K562 (cell line): ENCODE data around the gene HOXD9. TPM values are rescaled to one million over a fixed set of nuclear protein-coding genes. Genes with fewer than 3 reads are reported as not detected.

ENCODE experiments used
- ATAC-seq: fragments of 200-7000 bp; cut with Tn5 transposase; 3 replicates; pipeline ENCODE4 v1.9.1; 2020; ENCODE audit warnings: moderate library complexity
- BruUV-seq: library from RNA; stranded (reverse); fragments of 400-500 nt; replicated peaks from 2 replicates; lab custom pipeline; 2021; lab: Mats Ljungman, UMichigan
- CTCF ChIA-PET: fragments of 300-600 bp; formaldehyde crosslinking; extraction: SDS; loops from one replicate; lab custom pipeline; 2021; ENCODE audit warnings: low intra/inter-chr PET ratio; lab: Yijun Ruan, JAX
- POLR2A ChIA-PET: fragments of 300-600, 350-650 bp; sonication (Branson Sonifier 250); formaldehyde crosslinking; extraction: SDS; loops from one replicate; lab custom pipeline; 2021; ENCODE audit warnings: antibody characterized with exemption, inconsistent platforms; lab: Yijun Ruan, JAX
- DNase-seq, 4 experiments: peaks; one replicate each; pipeline versions ENCODE4 v3.0.0 to v3.0.0-alpha.2; 2011 to 2018; ENCODE audit warnings: low spot score in 3 of 4, mixed read lengths in 3 of 4; ENCODE audit errors: extremely low read depth in 1 of 4
- FAIRE-seq: peaks from 2 replicates; lab custom pipeline; 2011; peaks lifted over from hg19 to GRCh38; lab: Jason Lieb, UNC
- H2AFZ ChIP-seq: 2 replicates; pipeline ENCODE4 v1.6.0; 2011; ENCODE audit warnings: low read depth, low read length, control low read depth, inconsistent platforms
- H3K27ac ChIP-seq: fragments of 200-600 bp; 3 replicates; pipeline ENCODE4 v1.8.0; 2011; ENCODE audit warnings: low read depth, mild to moderate bottlenecking, control low read depth, inconsistent platforms, low read length, moderate library complexity, mixed read lengths; ENCODE audit errors: extremely low read depth
- H3K27me3 ChIP-seq, 2 experiments: fragments of 300-600 bp in 1 of 2; 2 replicates in 1 of 2; 3 replicates in 1 of 2; pipeline versions ENCODE4 v1.6.0 to v1.8.0; 2011; ENCODE audit warnings: inconsistent platforms in 2 of 2, low read length in 2 of 2, mild to moderate bottlenecking in 1 of 2, mixed read lengths in 1 of 2, moderate library complexity in 1 of 2; ENCODE audit not compliant: control insufficient read depth in 2 of 2, insufficient read depth in 2 of 2
- H3K36me3 ChIP-seq: fragments of 300-600 bp; 3 replicates; pipeline ENCODE4 v1.8.0; 2011; ENCODE audit warnings: mild to moderate bottlenecking, low read length, inconsistent platforms; ENCODE audit not compliant: control insufficient read depth, insufficient read depth
- H3K4me1 ChIP-seq, 2 experiments: fragments of 200-600 bp in 1 of 2; replicated peaks in 1 of 2; 2 replicates in 1 of 2; 3 replicates in 1 of 2; pipeline versions ENCODE4 v1.5.1 to v1.8.0; 2011; ENCODE audit warnings: inconsistent platforms in 2 of 2, low read length in 2 of 2, mild to moderate bottlenecking in 1 of 2, mixed read lengths in 1 of 2, moderate library complexity in 1 of 2; ENCODE audit not compliant: control insufficient read depth in 2 of 2, insufficient read depth in 2 of 2
- H3K4me2 ChIP-seq: 2 replicates; pipeline ENCODE4 v1.6.1; 2011; ENCODE audit warnings: low read length, control low read depth, inconsistent platforms, mixed read lengths; ENCODE audit not compliant: insufficient read depth
- H3K4me3 ChIP-seq: fragments of 200-600 bp; sonication (generic), shearing (Covaris generic); 2 replicates; pipeline ENCODE4 v1.5.1; 2016; ENCODE audit warnings: control low read depth, inconsistent platforms
- H3K79me2 ChIP-seq: fragments of 200-600 bp; 3 replicates; pipeline ENCODE4 v1.8.0; 2011; ENCODE audit warnings: low read length, inconsistent platforms; ENCODE audit not compliant: control insufficient read depth, insufficient read depth
- H3K9ac ChIP-seq, 2 experiments: 2 replicates each; pipeline versions ENCODE4 v1.6.0 to v1.6.1; 2011; ENCODE audit warnings: low read depth in 2 of 2, low read length in 2 of 2, control low read depth in 1 of 2, inconsistent platforms in 1 of 2, mild to moderate bottlenecking in 1 of 2, mixed read lengths in 1 of 2; ENCODE audit not compliant: insufficient read depth in 1 of 2
- H3K9me1 ChIP-seq: one replicate; pipeline ENCODE4 v1.6.0; 2011; ENCODE audit warnings: inconsistent platforms, mild to moderate bottlenecking, low read length, moderate library complexity; ENCODE audit not compliant: control insufficient read depth, insufficient read depth
- H3K9me3 ChIP-seq: replicated peaks from 2 replicates; pipeline ENCODE4 v1.5.1; 2011; ENCODE audit warnings: low read depth, low read length, inconsistent platforms; ENCODE audit not compliant: control insufficient read depth, insufficient read depth
- H4K20me1 ChIP-seq: replicated peaks from 2 replicates; pipeline ENCODE4 v1.6.1; 2011; ENCODE audit warnings: low read length, inconsistent platforms, mixed read lengths; ENCODE audit not compliant: control insufficient read depth, insufficient read depth
- CHCHD3 ChIP-seq: fragments of 250-450 bp; sonication (Bioruptor Pico); IDR thresholded peaks from 2 replicates; pipeline ENCODE4 v2.1.2; 2022; ENCODE audit warnings: mild to moderate bottlenecking
- COPS2 ChIP-seq: fragments of 450-650 bp; conservative IDR thresholded peaks from 2 replicates; pipeline ENCODE4 v1.6.1; 2016; ENCODE audit warnings: mild to moderate bottlenecking, moderate library complexity
- ESRRB ChIP-seq: fragments of 250-450 bp; sonication (Bioruptor Pico); IDR thresholded peaks from 2 replicates; pipeline ENCODE4 v1.5.0; 2020; ENCODE audit warnings: mild to moderate bottlenecking, moderate library complexity, borderline replicate concordance
- GATAD2A ChIP-seq: fragments of 450-650 bp; IDR thresholded peaks from 2 replicates; pipeline ENCODE4 v1.6.1; 2017
- HCFC1 ChIP-seq: IDR thresholded peaks from 2 replicates; pipeline ENCODE4 v1.6.1; 2012; ENCODE audit warnings: low read depth, low read length, improper control_type of control experiment
- KAT7 ChIP-seq: sonication (generic); formaldehyde crosslinking; IDR thresholded peaks from 2 replicates; pipeline ENCODE4 v1.8.0; 2022; ENCODE audit warnings: missing genetic modification reagents, mild to moderate bottlenecking, borderline replicate concordance
- POLR2AphosphoS5 ChIP-seq: IDR thresholded peaks from 2 replicates; pipeline ENCODE4 v1.6.1; 2011; ENCODE audit warnings: mild to moderate bottlenecking, low read depth, low read length, moderate library complexity; ENCODE audit not compliant: control insufficient read depth, insufficient read depth
- SMARCA4 ChIP-seq: fragments of 450-650 bp; IDR thresholded peaks from 2 replicates; pipeline ENCODE4 v1.6.1; 2016
- SRF ChIP-seq, 2 experiments: fragments of 250-450, 450-650 bp in 1 of 2; sonication (Bioruptor Pico) in 1 of 2; sonication (generic) in 1 of 2; formaldehyde crosslinking; IDR thresholded peaks; 2 replicates each; pipeline versions ENCODE4 v1.5.0 to v1.5.1; 2020 to 2022; ENCODE audit warnings: mild to moderate bottlenecking in 1 of 2, missing genetic modification reagents in 1 of 2
- ZFP30 ChIP-seq: fragments of 250-450 bp; sonication (Bioruptor Pico); IDR thresholded peaks from 2 replicates; pipeline ENCODE4 v1.8.0; 2022; ENCODE audit warnings: moderate library complexity, mild to moderate bottlenecking, inconsistent platforms, borderline replicate concordance
- ZNF766 ChIP-seq: fragments of 200-800 bp; sonication (Bioruptor generic); conservative IDR thresholded peaks from 2 replicates; pipeline ENCODE4 v1.6.1; 2016; ENCODE audit warnings: missing genetic modification characterization, missing compliant biosample characterization
- ZNF77 ChIP-seq: fragments of 250-450 bp; sonication (Bioruptor Pico); IDR thresholded peaks from 2 replicates; pipeline ENCODE4 v1.5.0; 2020
- WGBS: fragments of 100-300 bp; shearing (Covaris generic); methylation state at CpG from one replicate; pipeline ENCODE4 v1.1.6; 2016; ENCODE audit warnings: low coverage, mixed read lengths; ENCODE audit not compliant: insufficient coverage; ENCODE audit errors: missing lambda C conversion rate; 5-methylcytosine and 5-hydroxymethylcytosine counted together
- in situ Hi-C: fragments of 300-500 bp; cut with MboI; formaldehyde crosslinking; loops from 4 replicates; pipeline ENCODE4 v1.15.0; 2018; ENCODE audit warnings: inconsistent platforms, mixed read lengths
- intact Hi-C: fragments of 100-400 bp; cut with micrococcal nuclease; formaldehyde crosslinking; loops from 2 replicates; pipeline ENCODE4 v1.14.2; 2022
- polyA plus RNA-seq, 8 experiments: library from polyadenylated mRNA; depleted of rRNA in 4 of 8; stranded (reverse) in 5 of 8; unstranded in 3 of 8; fragments of >200 nt; fragmentation: Nextera tagmentation in 2 of 8; fragmentation: Illumina TruSeq in 1 of 8; extraction: Ambion mirVana in 2 of 8; extraction: Trizol in 1 of 8; gene quantifications; 2 replicates each; pipeline versions ENCODE4 v1.2.1 to v1.2.3, GENCODE V29; 2011 to 2014; ENCODE audit warnings: inconsistent platforms in 1 of 8, missing spikeins in 1 of 8
- total RNA-seq, 7 experiments: library from RNA; depleted of rRNA in 6 of 7; stranded (reverse); fragments of >200 nt in 6 of 7; fragmentation: Illumina TruSeq in 2 of 7; extraction: Trizol in 2 of 7; gene quantifications; 2 replicates each; pipeline versions ENCODE4 v1.2.1 to v1.2.3, GENCODE V29; 2011 to 2021; ENCODE audit warnings: low replicate concordance in 1 of 7
- TF ChIP-seq, protein P1 (sequence below): fragments of 450-650 bp; IDR thresholded peaks from 2 replicates; pipeline ENCODE4 v1.6.1; 2017; ENCODE audit warnings: antibody characterized with exemption
- TF ChIP-seq, protein P2 (sequence below), 2 experiments: IDR thresholded peaks in 1 of 2; conservative IDR thresholded peaks in 1 of 2; 2 replicates each; pipeline ENCODE4 v1.6.1; 2016; ENCODE audit warnings: low read depth in 2 of 2, mild to moderate bottlenecking in 1 of 2, missing compliant biosample characterization in 1 of 2, missing genetic modification characterization in 1 of 2, moderate library complexity in 1 of 2
- TF ChIP-seq, protein P3 (sequence below): fragments of 250-450 bp; sonication (Bioruptor Pico); IDR thresholded peaks from 2 replicates; pipeline ENCODE4 v1.4.0; 2020; ENCODE audit warnings: mild to moderate bottlenecking

HOXD9 gene
- total and polyA plus RNA-seq, 9 of the 15 experiments (the other 6 are each of a cell fraction or from before 2014, with no cell fraction given) = not detected

DNA sequence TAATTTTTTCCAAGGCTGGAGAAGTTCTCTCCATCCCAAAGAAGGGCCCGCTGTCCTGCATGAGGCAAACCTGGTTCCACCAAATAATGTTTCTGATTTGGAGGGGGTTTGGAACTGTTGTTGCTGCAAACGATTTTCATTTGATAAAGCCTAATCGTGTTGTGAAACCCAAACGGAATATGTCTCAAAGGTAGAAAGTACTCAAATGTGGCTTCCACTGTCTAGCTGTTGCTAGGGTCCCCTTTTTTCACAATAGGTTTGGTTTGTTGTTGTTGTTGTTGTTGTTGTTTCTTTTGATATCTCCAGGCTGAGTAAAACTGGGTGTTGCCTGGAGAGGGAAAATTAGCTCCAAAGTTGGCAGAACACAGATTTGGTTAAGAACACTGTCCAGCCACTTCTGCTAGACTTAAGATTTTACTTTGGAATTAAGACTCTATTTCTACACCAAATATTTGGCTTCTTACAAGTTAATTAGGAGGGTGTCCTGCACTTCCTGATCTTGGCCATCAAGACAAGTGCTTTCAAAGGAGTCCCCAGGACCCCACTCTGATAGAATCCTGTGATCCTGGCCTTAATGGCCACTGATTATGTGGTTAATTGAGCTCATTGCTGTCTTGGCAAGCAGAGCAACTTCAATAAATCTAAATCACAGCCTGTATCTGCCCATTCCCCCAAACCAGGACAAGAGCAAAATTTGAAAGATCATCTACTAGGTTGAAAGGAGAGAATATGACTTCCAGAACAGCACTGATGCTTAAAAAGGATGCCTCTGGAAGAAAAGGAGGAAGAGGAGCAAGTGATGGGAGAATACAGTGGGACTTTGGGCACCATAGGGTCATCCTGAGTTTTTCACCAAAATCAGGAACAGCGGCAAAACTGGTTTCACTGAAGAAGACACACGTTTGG is 33.3 kb upstream of the HOXD9 start:
- H2AFZ ChIP-seq = no peak overlapping the region
- no peak for ATAC-seq
- DNase-seq = no peak
- in situ Hi-C loops (loop anchor here (10.0 to 25.0 kb wide), 2 partner anchors 664 to 1052 kb away; no protein-coding TSS in a partner anchor), intact Hi-C loops (no loop called here)
- H3K9me3 ChIP-seq = no peaks in the 10 kb centered on the region; the same call in 1 of the 2 replicates
- H4K20me1 ChIP-seq = peaks cover 9% of the 10 kb centered on the region; the same call in 1 of the 2 replicates
- H3K27me3 ChIP-seq = peaks cover 70 to 84% of the 10 kb centered on the region in 2 experiments
- FAIRE-seq = no peak
- POLR2A ChIA-PET = interaction anchor here (0.6 kb wide), 1 partner anchor 163 kb away, joined by 3 read pairs; no protein-coding TSS in a partner anchor
- no peaks in the 10 kb centered on the region for H3K36me3 ChIP-seq
- no peaks in the 10 kb centered on the region for H3K9me1 ChIP-seq
- H3K4me1 ChIP-seq = peaks cover 0 to 27% of the 10 kb centered on the region in 2 experiments; a peak in 2 of 5 replicates
- no peak overlapping the region for H3K9ac ChIP-seq
- no peaks in the 10 kb centered on the region for H3K79me2 ChIP-seq
- H3K4me3 ChIP-seq = no peak overlapping the region
- no peak overlapping the region for H3K4me2 ChIP-seq
- no TSS peak for BruUV-seq
- no peak overlapping the region for H3K27ac ChIP-seq
- WGBS = 0% methylated on average over 6 of the region's 6 CpGs
- CTCF ChIA-PET = interaction anchor here (1.2 to 1.5 kb wide), 2 partner anchors 399 to 722 kb away, joined by 5 to 8 read pairs; no protein-coding TSS in a partner anchor
- TF ChIP-seq ZNF77 (CRISPR knock-in tag) (no peak), SMARCA4 (no peak), ZFP30 (CRISPR knock-in tag) (no peak), CHCHD3 (no peak), ZNF766 (CRISPR knock-in tag) (no peak), SRF (CRISPR knock-in tag; IDR thresholded peaks at IDR 0.05) (no peak), KAT7 (CRISPR knock-in tag) (no peak), POLR2AphosphoS5 (no peak), ESRRB (CRISPR knock-in tag) (no peak), GATAD2A (no peak), COPS2 (no peak), HCFC1 (no peak)
- TF ChIP-seq, protein P1, sequence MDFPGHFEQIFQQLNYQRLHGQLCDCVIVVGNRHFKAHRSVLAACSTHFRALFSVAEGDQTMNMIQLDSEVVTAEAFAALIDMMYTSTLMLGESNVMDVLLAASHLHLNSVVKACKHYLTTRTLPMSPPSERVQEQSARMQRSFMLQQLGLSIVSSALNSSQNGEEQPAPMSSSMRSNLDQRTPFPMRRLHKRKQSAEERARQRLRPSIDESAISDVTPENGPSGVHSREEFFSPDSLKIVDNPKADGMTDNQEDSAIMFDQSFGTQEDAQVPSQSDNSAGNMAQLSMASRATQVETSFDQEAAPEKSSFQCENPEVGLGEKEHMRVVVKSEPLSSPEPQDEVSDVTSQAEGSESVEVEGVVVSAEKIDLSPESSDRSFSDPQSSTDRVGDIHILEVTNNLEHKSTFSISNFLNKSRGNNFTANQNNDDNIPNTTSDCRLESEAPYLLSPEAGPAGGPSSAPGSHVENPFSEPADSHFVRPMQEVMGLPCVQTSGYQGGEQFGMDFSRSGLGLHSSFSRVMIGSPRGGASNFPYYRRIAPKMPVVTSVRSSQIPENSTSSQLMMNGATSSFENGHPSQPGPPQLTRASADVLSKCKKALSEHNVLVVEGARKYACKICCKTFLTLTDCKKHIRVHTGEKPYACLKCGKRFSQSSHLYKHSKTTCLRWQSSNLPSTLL = no peak
- TF ChIP-seq, protein P2, sequence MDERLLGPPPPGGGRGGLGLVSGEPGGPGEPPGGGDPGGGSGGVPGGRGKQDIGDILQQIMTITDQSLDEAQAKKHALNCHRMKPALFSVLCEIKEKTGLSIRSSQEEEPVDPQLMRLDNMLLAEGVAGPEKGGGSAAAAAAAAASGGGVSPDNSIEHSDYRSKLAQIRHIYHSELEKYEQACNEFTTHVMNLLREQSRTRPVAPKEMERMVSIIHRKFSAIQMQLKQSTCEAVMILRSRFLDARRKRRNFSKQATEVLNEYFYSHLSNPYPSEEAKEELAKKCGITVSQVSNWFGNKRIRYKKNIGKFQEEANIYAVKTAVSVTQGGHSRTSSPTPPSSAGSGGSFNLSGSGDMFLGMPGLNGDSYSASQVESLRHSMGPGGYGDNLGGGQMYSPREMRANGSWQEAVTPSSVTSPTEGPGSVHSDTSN (CRISPR knock-in tag; IDR thresholded peaks at IDR 0.05; ENCODE audit: low read depth) = no peak
- TF ChIP-seq, protein P2 (tag; conservative IDR thresholded peaks at IDR 0.05; ENCODE audit: low read depth) = no peak
- TF ChIP-seq, protein P3, sequence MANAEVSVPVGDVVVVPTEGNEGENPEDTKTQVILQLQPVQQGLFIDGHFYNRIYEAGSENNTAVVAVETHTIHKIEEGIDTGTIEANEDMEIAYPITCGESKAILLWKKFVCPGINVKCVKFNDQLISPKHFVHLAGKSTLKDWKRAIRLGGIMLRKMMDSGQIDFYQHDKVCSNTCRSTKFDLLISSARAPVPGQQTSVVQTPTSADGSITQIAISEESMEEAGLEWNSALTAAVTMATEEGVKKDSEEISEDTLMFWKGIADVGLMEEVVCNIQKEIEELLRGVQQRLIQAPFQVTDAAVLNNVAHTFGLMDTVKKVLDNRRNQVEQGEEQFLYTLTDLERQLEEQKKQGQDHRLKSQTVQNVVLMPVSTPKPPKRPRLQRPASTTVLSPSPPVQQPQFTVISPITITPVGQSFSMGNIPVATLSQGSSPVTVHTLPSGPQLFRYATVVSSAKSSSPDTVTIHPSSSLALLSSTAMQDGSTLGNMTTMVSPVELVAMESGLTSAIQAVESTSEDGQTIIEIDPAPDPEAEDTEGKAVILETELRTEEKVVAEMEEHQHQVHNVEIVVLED (CRISPR knock-in tag) = no peak
